Spleen (tissue), 11 donors: ENCODE results near the gene FPGS. TPM values are rescaled to one million over a fixed set of nuclear protein-coding genes. Genes with fewer than 3 reads are reported as not detected.

Experiments used
- DNase-seq: peaks from one replicate; pipeline ENCODE4 v3.0.0-alpha.2; 2020
- H3K27ac ChIP-seq, 8 donors: fragments of 200-600 bp; sonication (generic) in 7 of 8; 1 replicate in 4 of 8; 2 replicates in 4 of 8; pipeline versions ENCODE4 v1.5.0 to v1.8.0; 2016 to 2021; ENCODE audit warnings: inconsistent platforms in 4 of 8, mild to moderate bottlenecking in 4 of 8, moderate library complexity in 1 of 8
- H3K27me3 ChIP-seq, 7 donors: fragments of 200-600 bp; sonication (generic) in 6 of 7; replicated peaks in 1 of 7; 1 replicate in 4 of 7; 2 replicates in 3 of 7; pipeline versions ENCODE4 v1.5.0 to v1.8.0; 2016 to 2021; ENCODE audit warnings: inconsistent platforms in 3 of 7, mild to moderate bottlenecking in 1 of 7
- H3K36me3 ChIP-seq, 6 donors: fragments of 200-600 bp; sonication (generic) in 5 of 6; 1 replicate in 4 of 6; 2 replicates in 2 of 6; pipeline versions ENCODE4 v1.5.0 to v1.8.0; 2016 to 2021; ENCODE audit warnings: inconsistent platforms in 2 of 6
- H3K4me1 ChIP-seq, 6 donors: fragments of 200-600 bp; sonication (generic) in 5 of 6; 1 replicate in 3 of 6; 2 replicates in 3 of 6; pipeline versions ENCODE4 v1.5.0 to v1.8.0; 2016 to 2021; ENCODE audit warnings: inconsistent platforms in 3 of 6
- H3K4me3 ChIP-seq, 8 donors: fragments of 200-600 bp; sonication (generic) in 7 of 8; 1 replicate in 4 of 8; 2 replicates in 4 of 8; pipeline versions ENCODE4 v1.5.0 to v1.8.0; 2016 to 2021; ENCODE audit warnings: inconsistent platforms in 4 of 8, mild to moderate bottlenecking in 4 of 8, moderate library complexity in 2 of 8
- H3K9me3 ChIP-seq, 8 donors: fragments of 200-600 bp; sonication (generic) in 7 of 8; 1 replicate in 4 of 8; 2 replicates in 4 of 8; pipeline versions ENCODE4 v1.5.0 to v1.8.0; 2016 to 2021; ENCODE audit warnings: inconsistent platforms in 4 of 8
- POLR2A ChIP-seq, 3 donors: fragments of 450-650 bp; IDR thresholded peaks; one replicate each; pipeline ENCODE4 v1.5.1; 2017; ENCODE audit warnings: antibody characterized with exemption in 3 of 3, mild to moderate bottlenecking in 1 of 3
- POLR2AphosphoS5 ChIP-seq, 3 donors: sonication (generic); formaldehyde crosslinking; IDR thresholded peaks; one replicate each; pipeline ENCODE4 v1.5.1; 2017; ENCODE audit warnings: antibody characterized with exemption in 3 of 3
- WGBS, 5 donors: extraction: QIAGEN DNeasy Blood & Tissue Kit in 3 of 5; methylation state at CpG; one replicate each; pipeline versions ENCODE4 v1.1.5 to v1.1.7; 2013 to 2018; 5-methylcytosine and 5-hydroxymethylcytosine counted together
- intact Hi-C: fragments of 100-400 bp; cut with DNase I; formaldehyde crosslinking; loops from one replicate; pipeline ENCODE4 v1.15.0; 2023; ENCODE audit warnings: low total_unique reads
- polyA plus RNA-seq, 3 donors: library from polyadenylated mRNA; stranded (reverse); fragments of 200-250 nt; gene quantifications; one replicate each; pipeline ENCODE4 v1.2.1, GENCODE V29; 2013
- total RNA-seq, 7 donors: library from RNA; depleted of rRNA in 3 of 7; stranded (reverse); fragments of >200 nt in 3 of 7; fragmentation: NEBNext Ultra II Directional in 4 of 7; extraction: Animal tissue kit (Norgen Biotek cat#: 25700) in 4 of 7; gene quantifications; one replicate each; pipeline versions ENCODE4 v1.1.0 to v1.2.1, GENCODE V29; 2016 to 2021
- TF ChIP-seq, protein P1 (sequence below), 11 experiments: fragments of 200-600 bp in 7 of 11; fragments of 450-650 bp in 4 of 11; sonication (generic) in 4 of 11; IDR thresholded peaks in 8 of 11; conservative IDR thresholded peaks in 3 of 11; 1 replicate in 7 of 11; 2 replicates in 4 of 11; pipeline versions ENCODE4 v1.4.0 to v1.8.0; 2016 to 2021; ENCODE audit warnings: antibody characterized with exemption in 11 of 11, inconsistent platforms in 4 of 11, mild to moderate bottlenecking in 1 of 11
- donor health status: healthy with polysubstance abuse.
- donor health status: DM: no; HTN: no; CAD: no; lungs with moderate emphysema.
- donor health status: DM: no; HTN: no; CAD: no.
- donor health status: Bipolar disorder and iron deficiency.
- donor health status: healthy.
- donor health status: DM: no; HTN: no; CAD: no.
- donor health status: DM: yes; HTN: yes; CAD: no.

Gene FPGS
- total and polyA plus RNA-seq, 10 donors, result 33.3 to 94.6 (median 66.4) TPM

DNA sequence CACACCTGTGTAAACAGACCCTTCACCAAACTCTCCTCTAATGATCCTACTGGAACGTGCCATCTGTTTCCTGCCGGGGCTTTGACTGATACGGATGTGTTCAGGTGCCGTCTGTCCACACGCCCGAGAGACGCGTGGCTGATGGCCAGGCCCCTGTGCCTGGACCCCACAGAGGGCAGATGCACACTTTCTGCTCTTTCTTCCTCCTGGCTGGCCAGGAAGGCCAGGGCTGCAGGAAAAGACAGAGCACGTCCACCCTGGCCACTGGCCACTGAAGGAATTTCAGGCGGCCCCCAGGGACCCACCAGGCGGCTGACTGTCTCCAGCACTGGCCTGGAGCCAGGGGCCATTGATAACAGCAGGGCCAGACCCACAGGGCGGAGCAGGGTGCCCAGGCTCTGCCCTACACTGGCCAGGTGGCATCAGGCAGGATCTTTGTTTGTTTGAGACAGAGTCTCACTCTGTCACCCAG is 55.4 kb downstream of the FPGS start:
- no peak for DNase-seq
- peak overlapping the region; percentile 19 to 91 (median 86) for H3K27ac ChIP-seq
- no peaks in the 10 kb centered on the region for H3K9me3 ChIP-seq
- H3K4me1 ChIP-seq, result peaks cover 73 to 100% (median 91%) of the 10 kb centered on the region in 6 donors
- TF ChIP-seq POLR2A (IDR thresholded peaks at IDR 0.05) (no peak), POLR2AphosphoS5 (IDR thresholded peaks at IDR 0.05) (peak; percentile 9 to 80 (median 65))
- TF ChIP-seq, protein P1, sequence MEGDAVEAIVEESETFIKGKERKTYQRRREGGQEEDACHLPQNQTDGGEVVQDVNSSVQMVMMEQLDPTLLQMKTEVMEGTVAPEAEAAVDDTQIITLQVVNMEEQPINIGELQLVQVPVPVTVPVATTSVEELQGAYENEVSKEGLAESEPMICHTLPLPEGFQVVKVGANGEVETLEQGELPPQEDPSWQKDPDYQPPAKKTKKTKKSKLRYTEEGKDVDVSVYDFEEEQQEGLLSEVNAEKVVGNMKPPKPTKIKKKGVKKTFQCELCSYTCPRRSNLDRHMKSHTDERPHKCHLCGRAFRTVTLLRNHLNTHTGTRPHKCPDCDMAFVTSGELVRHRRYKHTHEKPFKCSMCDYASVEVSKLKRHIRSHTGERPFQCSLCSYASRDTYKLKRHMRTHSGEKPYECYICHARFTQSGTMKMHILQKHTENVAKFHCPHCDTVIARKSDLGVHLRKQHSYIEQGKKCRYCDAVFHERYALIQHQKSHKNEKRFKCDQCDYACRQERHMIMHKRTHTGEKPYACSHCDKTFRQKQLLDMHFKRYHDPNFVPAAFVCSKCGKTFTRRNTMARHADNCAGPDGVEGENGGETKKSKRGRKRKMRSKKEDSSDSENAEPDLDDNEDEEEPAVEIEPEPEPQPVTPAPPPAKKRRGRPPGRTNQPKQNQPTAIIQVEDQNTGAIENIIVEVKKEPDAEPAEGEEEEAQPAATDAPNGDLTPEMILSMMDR (IDR thresholded peaks at IDR 0.05 in 8 of 11, conservative IDR thresholded peaks at IDR 0.05 in 3 of 11), result no peak
- H3K27me3 ChIP-seq, result no peaks in the 10 kb centered on the region
- H3K36me3 ChIP-seq, result no peaks in the 10 kb centered on the region
- no peak overlapping the region for H3K4me3 ChIP-seq
- WGBS, 5 donors, result 23 to 35% (median 34%) methylated on average over 7 to 12 of the region's 12 CpGs
- intact Hi-C loops, result no loop called here

GRCh38 chr9:127860260-127860659 is 57.6 kb downstream of the FPGS start:
- Histone ChIP-seq H3K4me1 (peaks cover 75 to 100% (median 93%) of the 10 kb centered on the region in 6 donors), H3K4me3 (no peak overlapping the region), H3K36me3 (no peaks in the 10 kb centered on the region), H3K27ac (peak overlapping the region in 6 of 8 donors; percentile 51 to 92 (median 89)), H3K27me3 (no peaks in the 10 kb centered on the region), H3K9me3 (no peaks in the 10 kb centered on the region)
- WGBS, 5 donors, result 70 to 82% (median 76%) methylated on average over 8 of the region's 8 CpGs
- TF ChIP-seq, protein P1 (IDR thresholded peaks at IDR 0.05 in 8 of 11, conservative IDR thresholded peaks at IDR 0.05 in 3 of 11), result no peak
- no peak for TF ChIP-seq POLR2A (IDR thresholded peaks at IDR 0.05)
- no peak for TF ChIP-seq POLR2AphosphoS5 (IDR thresholded peaks at IDR 0.05)
- intact Hi-C loops, result loop anchor here (10.0 kb wide), 1 partner anchor 65 kb away; no protein-coding TSS in a partner anchor
- no peak for DNase-seq

GRCh38 chr9:127860779-127861178 is 58.1 kb downstream of the FPGS start:
- H3K36me3 ChIP-seq, result no peaks in the 10 kb centered on the region
- DNase-seq, result no peak
- H3K9me3 ChIP-seq, result no peaks in the 10 kb centered on the region
- whole genome bisulfite sequencing, 5 donors, result 89 to 96% (median 92%) methylated on average over 11 of the region's 11 CpGs
- TF ChIP-seq POLR2AphosphoS5 (IDR thresholded peaks at IDR 0.05) (no peak), POLR2A (IDR thresholded peaks at IDR 0.05) (no peak)
- TF ChIP-seq, protein P1 (IDR thresholded peaks at IDR 0.05 in 8 of 11, conservative IDR thresholded peaks at IDR 0.05 in 3 of 11), result no peak
- H3K27me3 ChIP-seq, result no peaks in the 10 kb centered on the region
- intact Hi-C loops, result loop anchor here (10.0 kb wide), 1 partner anchor 66 kb away; no protein-coding TSS in a partner anchor
- peak overlapping the region in 6 of 8 donors; percentile 86 to 92 (median 89) for H3K27ac ChIP-seq
- peaks cover 72 to 100% (median 92%) of the 10 kb centered on the region in 6 donors for H3K4me1 ChIP-seq
- H3K4me3 ChIP-seq, result no peak overlapping the region

- TF ChIP-seq POLR2AphosphoS5 (IDR thresholded peaks at IDR 0.05) (peak; percentile 92 to 94 (median 93)), POLR2A (IDR thresholded peaks at IDR 0.05) (no peak)
- TF ChIP-seq, protein P1 (IDR thresholded peaks at IDR 0.05 in 8 of 11, conservative IDR thresholded peaks at IDR 0.05 in 3 of 11), result no peak
- H3K36me3 ChIP-seq, result peaks cover 0 to 3% (median 0%) of the 10 kb centered on the region in 6 donors
- WGBS, 5 donors, result 10 to 18% (median 13%) methylated on average over 26 to 29 of the region's 29 CpGs
- H3K27ac ChIP-seq, result peak overlapping the region; percentile 84 to 92 (median 88)
- H3K27me3 ChIP-seq, result no peaks in the 10 kb centered on the region
- H3K4me1 ChIP-seq, result peaks cover 70 to 100% (median 91%) of the 10 kb centered on the region in 6 donors
- peak; percentile 98 for DNase-seq
- H3K9me3 ChIP-seq, result no peaks in the 10 kb centered on the region
- H3K4me3 ChIP-seq, result peak overlapping the region in 1 of 8 donors; percentile 15
- intact Hi-C loops, result loop anchor here (10.0 kb wide), 1 partner anchor 68 kb away; no protein-coding TSS in a partner anchor
Measured at GRCh38 chr9:127862075-127863011, 59.7 kb downstream of the FPGS start.
